DND-41 (cell line): ENCODE results near the gene TNNI3K.

Experiments
- EZH2 ChIP-seq: IDR thresholded peaks from 3 replicates; pipeline ENCODE4 v1.6.1; 2012; ENCODE audit warnings: borderline replicate concordance, low read depth, mild to moderate bottlenecking, moderate library complexity, low read length, inconsistent platforms; ENCODE audit not compliant: severe bottlenecking
- TF ChIP-seq, protein P1 (sequence below): IDR thresholded peaks from 2 replicates; pipeline ENCODE4 v1.5.1; 2012; ENCODE audit warnings: borderline replicate concordance, low read length, moderate library complexity, mild to moderate bottlenecking; ENCODE audit not compliant: poor library complexity, severe bottlenecking; ENCODE audit errors: extremely low read depth

DNA sequence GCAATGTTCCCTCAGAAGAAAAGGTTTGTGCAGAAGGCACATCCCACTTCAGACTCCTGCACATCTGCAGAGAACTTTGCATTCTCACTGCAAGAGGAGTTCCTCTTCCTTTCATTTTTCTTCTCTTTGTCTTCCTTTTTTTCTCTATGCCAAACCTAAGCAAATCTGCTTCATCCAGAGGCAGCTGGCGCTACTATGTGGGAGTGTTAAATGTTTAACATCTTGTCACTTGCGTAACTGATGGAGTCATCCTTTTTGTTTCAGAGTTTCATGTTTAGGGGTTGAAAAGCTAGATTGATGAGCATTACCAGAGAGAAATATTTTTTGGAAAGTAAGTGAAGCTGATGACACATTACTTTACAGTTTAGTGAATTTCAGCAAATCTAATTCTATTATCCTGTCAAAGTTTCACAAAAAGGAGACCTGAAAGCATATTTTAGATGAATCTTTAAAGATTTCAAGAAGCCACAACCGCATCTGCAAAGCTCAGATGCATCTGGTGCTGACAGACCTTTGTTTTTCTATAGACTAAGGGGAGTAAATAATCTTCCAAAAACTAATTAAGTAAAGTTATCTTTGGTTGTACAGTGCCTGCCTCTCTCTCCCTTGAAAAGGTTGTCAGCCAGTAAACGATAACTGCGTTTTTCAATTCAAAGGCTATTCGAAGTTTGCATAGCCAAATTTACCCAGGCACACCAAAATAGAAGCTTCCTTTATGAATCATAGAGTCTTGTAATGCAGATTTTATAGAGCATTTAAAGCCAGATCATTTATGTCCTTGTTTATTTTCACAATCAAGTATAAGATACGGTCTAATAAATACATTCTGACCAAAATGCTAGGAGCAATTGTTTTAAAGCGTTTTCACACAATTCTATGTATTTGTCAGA is 278.5 kb downstream of the TNNI3K start:
- TF ChIP-seq, protein P1, sequence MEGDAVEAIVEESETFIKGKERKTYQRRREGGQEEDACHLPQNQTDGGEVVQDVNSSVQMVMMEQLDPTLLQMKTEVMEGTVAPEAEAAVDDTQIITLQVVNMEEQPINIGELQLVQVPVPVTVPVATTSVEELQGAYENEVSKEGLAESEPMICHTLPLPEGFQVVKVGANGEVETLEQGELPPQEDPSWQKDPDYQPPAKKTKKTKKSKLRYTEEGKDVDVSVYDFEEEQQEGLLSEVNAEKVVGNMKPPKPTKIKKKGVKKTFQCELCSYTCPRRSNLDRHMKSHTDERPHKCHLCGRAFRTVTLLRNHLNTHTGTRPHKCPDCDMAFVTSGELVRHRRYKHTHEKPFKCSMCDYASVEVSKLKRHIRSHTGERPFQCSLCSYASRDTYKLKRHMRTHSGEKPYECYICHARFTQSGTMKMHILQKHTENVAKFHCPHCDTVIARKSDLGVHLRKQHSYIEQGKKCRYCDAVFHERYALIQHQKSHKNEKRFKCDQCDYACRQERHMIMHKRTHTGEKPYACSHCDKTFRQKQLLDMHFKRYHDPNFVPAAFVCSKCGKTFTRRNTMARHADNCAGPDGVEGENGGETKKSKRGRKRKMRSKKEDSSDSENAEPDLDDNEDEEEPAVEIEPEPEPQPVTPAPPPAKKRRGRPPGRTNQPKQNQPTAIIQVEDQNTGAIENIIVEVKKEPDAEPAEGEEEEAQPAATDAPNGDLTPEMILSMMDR = no peak
- TF ChIP-seq EZH2 = no peak
